K562 (cell line): ENCODE measurements around the gene ZNF711.

Experiments used
- CCAR2 ChIP-seq: fragments of 200-400 bp; formaldehyde crosslinking; IDR thresholded peaks from 2 replicates; pipeline ENCODE4 v1.6.1; 2017; ENCODE audit warnings: mild to moderate bottlenecking, low read depth, low read length
- CEBPZ ChIP-seq: fragments of 150-350 bp; IDR thresholded peaks from 2 replicates; pipeline ENCODE4 v1.6.1; 2014; ENCODE audit warnings: low read depth, mild to moderate bottlenecking, low read length, borderline replicate concordance
- CHD1 ChIP-seq: fragments of 200-600 bp; sonication (generic); IDR thresholded peaks from one replicate; pipeline ENCODE4 v1.6.1; 2012; ENCODE audit warnings: mild to moderate bottlenecking, moderate library complexity, low read length, inconsistent platforms
- CHD2 ChIP-seq: IDR thresholded peaks from 2 replicates; pipeline ENCODE4 v1.6.1; 2011; ENCODE audit warnings: low read depth, low read length
- CTCF ChIP-seq, 3 experiments: IDR thresholded peaks in 2 of 3; conservative IDR thresholded peaks in 1 of 3; 2 replicates each; pipeline ENCODE4 v1.5.1; 2011 to 2012; ENCODE audit warnings: low read length in 3 of 3, mild to moderate bottlenecking in 3 of 3, control low read depth in 2 of 3, improper control_type of control experiment in 1 of 3, inconsistent platforms in 1 of 3, low read depth in 1 of 3, mixed read lengths in 1 of 3, moderate library complexity in 1 of 3; ENCODE audit not compliant: insufficient read depth in 2 of 3
- E2F1 ChIP-seq: sonication (generic); formaldehyde crosslinking; IDR thresholded peaks from 2 replicates; pipeline ENCODE4 v1.8.1; 2023; ENCODE audit warnings: mild to moderate bottlenecking, missing genetic modification reagents, moderate library complexity
- HCFC1 ChIP-seq: IDR thresholded peaks from 2 replicates; pipeline ENCODE4 v1.6.1; 2012; ENCODE audit warnings: low read depth, low read length, improper control_type of control experiment
- JUN ChIP-seq, 2 experiments: sonication (generic) in 1 of 2; formaldehyde crosslinking in 1 of 2; IDR thresholded peaks; 2 replicates each; pipeline versions ENCODE4 v1.6.1 to v1.8.0; 2012 to 2022; ENCODE audit warnings: borderline replicate concordance in 2 of 2, mild to moderate bottlenecking in 2 of 2, improper control_type of control experiment in 1 of 2, low read depth in 1 of 2, low read length in 1 of 2, missing genetic modification reagents in 1 of 2
- ZNF274 ChIP-seq: IDR thresholded peaks from 2 replicates; pipeline ENCODE4 v1.6.1; 2011; ENCODE audit warnings: low read depth, mild to moderate bottlenecking, low read length, moderate library complexity, borderline replicate concordance

- no peak for TF ChIP-seq CHD2
- no peak for TF ChIP-seq CCAR2
- no peak for TF ChIP-seq CEBPZ
- no peak for TF ChIP-seq HCFC1
- no peak for TF ChIP-seq CHD1
- TF ChIP-seq ZNF274, result no peak
- TF ChIP-seq CTCF (IDR thresholded peaks at IDR 0.05 in 2 of 3, conservative IDR thresholded peaks at IDR 0.05 in 1 of 3; ENCODE audit: insufficient read depth in 2 of 3, low read depth in 1 of 3, low read length in 3 of 3), result no peak
- TF ChIP-seq JUN (IDR thresholded peaks at IDR 0.05; ENCODE audit: borderline replicate concordance, low read depth, low read length), result no peak
- TF ChIP-seq JUN (CRISPR knock-in tag; IDR thresholded peaks at IDR 0.05; ENCODE audit: borderline replicate concordance), result no peak
- TF ChIP-seq E2F1 (CRISPR knock-in tag), result no peak
Measured at GRCh38 chrX:85243155-85243554, 636 bp upstream of the ZNF711 start.
